GM18526 (cell line): ENCODE results near the gene REP15.

Source experiments
- POLR2A ChIP-seq: IDR thresholded peaks from 3 replicates; pipeline ENCODE4 v1.6.1; 2011; ENCODE audit not compliant: insufficient read length; ENCODE audit errors: extremely low read depth

Gene REP15

GRCh38 chr12:27732281-27732680, 36.0 kb downstream of the REP15 start:
- TF ChIP-seq POLR2A: no peak

- no peak for TF ChIP-seq POLR2A
Measured at GRCh38 chr12:27733052-27733656, 36.9 kb downstream of the REP15 start.

- TF ChIP-seq POLR2A: no peak
Measured at GRCh38 chr12:27733791-27734190, 37.5 kb downstream of the REP15 start.

GRCh38 chr12:27743601-27744000, 47.4 kb downstream of the REP15 start:
- TF ChIP-seq POLR2A: no peak
